Globus pallidus (tissue), 1 donor: Measurements from ENCODE around the gene GAK.

Source experiments
- DNase-seq: peaks from one replicate; pipeline ENCODE4 v3.0.0-alpha.2; 2015; ENCODE audit warnings: low spot score

GAK gene

DNA sequence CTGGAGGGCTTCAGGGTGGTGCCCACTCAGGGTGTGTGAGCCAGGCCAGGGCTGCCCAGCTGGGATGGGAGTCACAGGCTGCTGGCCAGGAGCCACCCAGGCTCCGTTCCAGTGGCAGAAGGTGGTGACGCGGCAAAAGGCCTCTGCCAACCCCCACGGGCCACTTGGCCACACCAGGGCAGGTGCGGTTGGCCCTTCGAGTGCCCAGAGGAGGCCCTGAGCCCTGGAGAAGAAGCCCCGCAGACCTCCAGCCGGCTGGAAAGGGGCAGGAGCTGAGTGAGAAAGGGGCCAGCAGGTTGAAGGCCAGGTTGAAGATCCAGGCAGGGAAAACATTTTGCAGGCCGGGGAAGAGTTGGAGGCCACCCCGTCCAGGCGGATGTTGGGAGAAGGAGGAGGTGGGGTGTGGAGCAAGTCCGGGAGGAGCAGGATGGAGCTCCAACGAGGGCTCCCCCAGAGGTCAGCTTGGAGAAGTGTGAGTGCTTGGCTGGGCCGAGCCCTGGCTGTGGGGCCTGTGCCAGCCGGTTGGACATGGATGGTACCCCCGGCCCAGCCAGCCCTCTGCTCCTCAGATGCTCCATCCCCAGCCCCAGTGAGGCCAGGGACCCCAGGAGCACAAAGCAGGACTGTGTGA is 103.4 kb downstream of the GAK start:
- DNase-seq = no peak

DNA sequence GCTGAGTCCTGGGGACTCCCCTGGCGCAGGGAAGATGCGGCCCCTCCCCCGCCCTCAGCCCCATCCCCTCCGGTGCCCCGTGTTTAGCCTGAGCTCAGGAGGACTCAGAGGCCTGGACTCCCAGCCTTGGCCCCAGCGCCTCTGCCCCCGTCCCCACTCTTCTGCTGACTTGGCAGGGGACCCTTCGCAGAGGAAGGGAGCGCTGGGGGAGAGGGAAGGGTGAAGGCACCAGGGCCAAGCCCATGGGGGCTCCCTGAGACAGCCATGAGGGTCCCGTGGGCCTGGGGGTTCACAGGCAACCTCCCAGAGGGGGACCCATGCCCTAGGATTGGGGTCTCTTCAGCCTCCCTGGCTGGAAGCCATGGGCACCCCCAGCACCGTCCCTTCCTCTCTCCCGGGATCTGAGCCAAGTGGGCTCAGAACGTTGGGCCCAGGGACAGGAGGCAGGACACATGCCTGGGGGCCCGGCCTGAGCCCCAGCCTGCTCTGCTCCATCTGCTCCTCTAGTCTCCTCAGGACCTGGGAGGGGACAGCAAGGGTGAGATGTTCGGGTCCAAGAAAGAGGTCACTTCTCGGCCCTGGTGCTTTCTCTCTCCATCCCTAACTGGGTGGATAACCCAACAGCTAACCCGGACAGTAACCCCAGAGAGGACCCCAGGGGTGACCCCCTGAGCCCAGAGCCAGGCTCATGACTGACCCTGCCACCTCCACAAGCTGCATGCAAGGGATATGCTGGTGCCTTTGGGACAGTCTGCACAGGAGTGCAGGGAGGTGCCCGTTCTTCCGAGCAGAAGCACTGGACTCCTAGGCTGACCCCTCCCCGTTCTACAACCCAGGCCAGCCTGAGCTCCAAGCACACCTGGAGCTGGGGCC is 104.7 kb downstream of the GAK start:
- DNase-seq = no peak

DNA sequence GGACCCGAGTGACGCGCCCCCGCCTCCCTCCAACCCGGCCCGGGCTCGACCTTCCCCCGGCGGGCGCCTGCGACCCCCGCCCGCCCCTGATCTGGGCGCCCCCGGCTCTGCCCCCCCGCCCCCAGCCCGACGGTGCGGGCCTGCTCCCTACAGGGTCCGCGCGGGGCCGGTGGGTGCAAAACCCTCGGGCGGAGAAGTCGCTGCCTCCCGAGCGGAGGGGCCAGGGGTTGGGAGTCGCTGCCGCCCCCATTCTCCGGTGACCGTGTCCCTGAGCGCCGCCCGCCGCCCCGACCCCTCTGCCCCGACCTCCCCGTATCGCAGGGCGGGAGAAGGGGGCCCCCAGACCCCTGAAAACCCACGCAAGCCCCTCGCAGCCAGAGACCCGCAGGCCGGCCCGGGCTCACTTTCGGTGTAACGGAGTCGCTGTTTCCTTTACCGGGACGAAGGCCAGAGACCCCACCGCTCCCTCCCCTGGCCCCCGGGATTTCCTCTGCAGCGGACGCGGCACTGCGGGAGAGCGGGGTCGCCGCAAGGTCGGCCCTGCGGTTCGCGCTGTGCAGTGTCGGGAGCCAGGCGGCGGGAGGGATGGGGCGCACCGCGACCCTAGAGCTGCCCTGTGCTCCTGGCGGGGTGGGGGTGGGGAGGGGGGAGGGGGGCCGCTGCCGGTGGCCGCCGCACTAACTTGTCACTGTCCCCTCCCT is 105.5 kb downstream of the GAK start:
- DNase-seq = no peak

DNA sequence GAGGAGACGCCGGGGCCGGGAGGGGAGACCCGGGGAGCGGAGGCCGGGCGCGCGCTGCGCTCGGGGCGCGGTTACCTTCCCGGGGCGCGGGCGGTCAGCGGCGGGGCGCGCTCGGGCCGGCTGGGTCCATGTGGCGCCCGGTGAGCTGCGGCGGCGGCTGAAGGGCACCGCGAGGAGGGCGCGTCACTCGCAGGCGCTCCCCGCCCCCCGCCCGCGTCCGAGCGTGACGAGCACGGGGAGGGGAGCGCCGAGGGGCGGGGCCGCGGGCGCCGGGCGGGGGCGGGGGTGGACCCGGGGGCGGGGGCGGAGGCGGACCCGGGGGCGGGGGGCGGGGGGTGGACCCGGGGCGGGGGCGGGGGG is 106.2 kb downstream of the GAK start, which contains the start of gene CPLX1:
Gene CPLX1 (minus strand): TSS at position 159 of the 360 bp plus-strand sequence. CDS start 1,607 bp downstream, outside the sequence.
- no peak for DNase-seq

DNA sequence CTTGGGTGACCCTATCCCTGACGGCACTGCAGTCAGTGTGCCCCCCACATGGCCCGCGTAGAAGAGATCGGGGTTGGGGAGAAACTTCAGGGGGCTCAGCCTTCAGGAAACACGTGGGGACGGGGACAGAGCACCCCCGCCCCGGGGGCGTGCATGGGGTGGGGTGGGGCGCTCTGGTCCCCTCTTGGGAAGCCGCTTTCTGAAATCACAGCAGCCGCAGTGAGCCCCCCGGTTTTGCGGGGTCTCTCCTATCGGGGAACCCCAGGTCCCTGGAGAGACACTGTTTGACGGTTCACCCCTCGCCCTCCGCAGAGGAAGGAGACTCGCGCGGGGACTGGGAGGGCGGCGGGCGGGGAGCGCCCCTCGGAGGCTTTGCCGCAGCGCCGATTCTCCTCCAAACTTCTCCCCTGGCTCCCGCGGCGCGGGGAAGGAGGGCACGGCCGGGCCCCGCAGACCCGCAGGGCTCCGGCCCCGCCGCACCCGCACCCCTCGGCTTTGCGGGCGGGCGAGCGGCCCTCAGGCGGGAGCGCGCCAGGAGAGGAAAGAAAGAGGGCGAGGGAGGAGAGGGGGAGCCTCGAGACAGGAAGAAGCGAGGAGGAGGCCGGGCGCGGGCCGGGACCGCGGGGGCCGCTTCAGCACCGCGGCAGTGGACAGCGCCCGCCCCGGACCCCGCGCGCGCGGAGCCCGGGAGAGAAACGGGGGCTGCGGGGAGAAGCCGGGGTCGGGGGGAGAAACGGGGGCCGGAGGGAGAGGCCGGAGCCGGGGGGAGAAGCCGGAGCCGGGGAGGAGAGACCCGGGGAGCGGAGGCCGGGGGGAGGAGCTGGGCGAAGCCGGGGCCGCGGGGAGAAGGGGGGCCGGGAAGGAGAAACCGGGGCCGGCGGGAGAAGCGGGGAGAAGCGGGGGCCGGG is 106.8 kb downstream of the GAK start:
- DNase-seq = no peak

DNA sequence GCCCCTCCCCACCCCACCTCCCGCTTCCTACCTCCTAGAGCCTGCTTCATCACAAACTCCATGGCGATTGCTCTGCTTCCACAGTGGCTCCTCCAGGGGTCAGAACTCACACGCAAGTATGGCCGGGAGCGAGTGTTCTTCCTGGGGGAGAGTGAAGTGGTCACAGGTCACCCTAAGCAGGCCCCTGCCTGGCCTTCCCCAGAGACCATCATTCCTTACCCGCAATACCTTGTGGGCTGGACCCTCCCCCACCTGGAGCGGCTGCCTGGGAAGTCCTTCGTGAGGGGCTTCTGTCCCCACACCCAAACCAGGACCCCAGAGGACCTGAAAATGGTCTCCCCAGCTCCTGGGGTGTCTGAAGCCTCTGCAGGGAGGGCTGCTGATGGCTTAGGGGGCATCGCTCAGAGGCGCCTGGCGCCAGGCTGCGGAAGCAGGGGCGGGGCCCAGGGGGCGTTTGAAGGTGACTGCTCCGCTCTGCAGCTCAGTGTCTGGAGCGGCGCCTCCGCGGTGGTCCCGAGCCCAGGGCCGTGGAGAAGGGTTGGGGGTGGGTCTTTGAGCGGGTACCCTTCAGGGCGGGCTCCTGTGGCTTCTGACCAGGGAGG is 107.6 kb downstream of the GAK start:
- no peak for DNase-seq

DNA sequence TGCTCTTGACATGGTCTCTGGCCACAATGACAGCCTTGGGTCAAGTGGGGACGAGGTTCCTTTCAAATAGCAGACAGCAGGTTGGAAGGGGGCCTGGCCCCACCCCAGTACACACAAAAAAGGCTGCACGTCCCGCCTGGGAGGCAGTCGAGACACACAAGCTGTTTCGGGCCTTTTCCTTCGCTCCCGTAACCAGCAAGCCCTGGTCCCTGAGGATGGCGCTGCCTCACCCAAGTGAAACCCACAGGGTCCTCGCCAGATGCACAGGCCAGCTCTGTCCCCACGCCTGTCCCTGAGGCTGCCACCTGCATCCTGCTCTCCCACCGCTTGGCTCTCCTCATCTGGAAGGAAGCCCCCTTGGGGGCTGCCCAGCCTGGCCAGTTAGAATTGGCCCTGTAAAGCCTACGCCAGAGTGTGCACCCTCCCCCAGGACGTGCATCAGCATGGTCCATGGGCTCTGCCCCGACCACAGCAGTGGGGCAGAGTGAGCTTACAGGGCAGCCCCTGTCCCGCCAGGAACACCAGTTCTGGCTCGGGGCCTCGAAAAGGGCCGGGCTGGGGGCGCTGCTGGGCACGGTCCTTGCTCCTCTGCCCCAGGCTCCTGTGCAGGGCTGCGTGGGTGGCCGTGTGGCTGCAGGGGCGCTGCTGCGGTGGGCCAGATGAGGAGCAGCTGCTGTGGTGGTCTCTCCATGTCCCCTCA is 108.2 kb downstream of the GAK start:
- DNase-seq = no peak

DNA sequence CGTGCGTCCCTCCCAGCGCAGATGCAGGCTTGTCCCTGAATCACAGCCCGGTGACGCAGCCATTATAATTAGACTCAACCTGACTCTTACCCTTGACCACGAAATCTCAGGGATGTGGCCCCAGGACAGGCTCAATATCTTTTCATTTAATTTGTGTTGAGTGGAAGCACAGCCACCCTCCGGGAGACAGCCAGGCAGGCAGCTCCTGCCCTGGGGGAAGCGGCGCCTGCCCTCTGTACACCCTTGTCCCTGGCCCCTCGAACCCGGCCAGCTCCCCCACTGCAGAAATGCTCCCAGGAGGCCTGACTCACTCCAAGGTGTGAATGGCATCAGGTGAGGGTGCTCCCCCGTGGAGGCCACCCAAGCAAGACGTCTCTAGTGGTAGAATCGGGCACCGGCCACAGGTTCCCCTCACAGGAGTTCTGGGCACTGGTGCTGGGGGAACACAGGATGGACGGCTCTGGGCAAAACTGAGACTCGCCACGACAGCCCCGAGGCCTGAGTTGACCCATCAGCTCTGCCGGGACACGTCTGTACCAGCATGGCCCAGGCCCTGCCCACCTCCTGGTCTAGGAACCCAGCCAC is 108.8 kb downstream of the GAK start:
- no peak for DNase-seq

DNA sequence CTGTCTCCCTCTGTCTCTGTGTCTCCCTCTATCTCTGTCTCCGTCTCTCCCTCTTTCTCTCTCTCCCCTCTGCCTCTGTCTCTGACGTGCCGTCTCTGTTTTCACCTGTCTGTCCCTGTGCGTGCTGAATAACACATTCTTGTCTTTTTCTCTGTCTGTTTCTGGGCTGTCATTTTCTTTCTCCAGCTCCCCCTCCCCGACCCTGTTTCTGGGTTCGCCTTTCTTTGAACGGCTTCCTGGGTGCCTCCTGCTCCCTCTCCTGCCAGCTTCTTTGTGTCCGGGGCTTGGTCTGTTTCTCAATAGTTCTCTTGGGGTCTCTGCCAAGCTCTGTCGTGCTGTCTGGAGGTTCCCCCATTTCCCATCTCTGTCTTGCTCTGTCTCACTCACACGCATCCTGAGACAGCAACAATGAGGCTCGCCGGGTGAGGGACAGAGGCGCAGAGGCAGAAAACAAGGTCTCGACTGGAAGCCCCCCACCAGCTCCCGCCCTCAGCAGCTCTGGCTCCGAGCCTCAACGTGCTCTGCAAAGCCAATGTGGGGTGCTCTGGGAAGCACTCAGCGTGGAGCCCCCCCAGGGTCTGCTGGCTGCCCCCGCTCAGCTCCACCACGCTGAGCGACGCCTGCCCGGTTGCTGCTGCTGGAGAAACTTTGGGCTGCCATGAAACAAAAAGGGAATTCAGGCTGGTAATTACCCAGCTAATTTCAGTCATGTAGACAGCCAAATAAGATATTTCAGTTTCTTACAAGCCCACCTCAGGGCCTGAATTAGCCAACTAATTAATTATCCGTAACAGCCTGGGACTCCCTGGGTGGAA is 109.5 kb downstream of the GAK start:
- DNase-seq = no peak

DNA sequence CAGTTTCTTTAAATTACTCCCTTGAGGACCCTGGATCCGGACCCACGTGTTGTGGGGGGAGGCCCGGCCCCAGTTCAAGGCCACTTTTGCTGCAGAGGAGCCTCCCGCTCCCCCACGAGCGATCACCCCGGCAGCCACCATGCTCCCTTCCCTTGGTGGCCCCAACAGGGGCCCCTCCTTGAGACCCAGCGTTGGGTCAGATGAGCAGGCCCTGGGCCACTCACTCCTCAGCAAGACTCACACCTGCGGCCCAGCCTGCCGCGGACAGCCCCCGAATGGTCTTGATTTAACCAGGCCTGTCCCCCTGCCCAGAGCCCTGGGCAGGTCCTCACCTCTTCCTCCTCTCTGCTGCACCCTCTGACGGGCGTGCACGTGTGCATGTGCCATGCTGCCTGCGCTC is 110.5 kb downstream of the GAK start:
- DNase-seq = no peak

DNA sequence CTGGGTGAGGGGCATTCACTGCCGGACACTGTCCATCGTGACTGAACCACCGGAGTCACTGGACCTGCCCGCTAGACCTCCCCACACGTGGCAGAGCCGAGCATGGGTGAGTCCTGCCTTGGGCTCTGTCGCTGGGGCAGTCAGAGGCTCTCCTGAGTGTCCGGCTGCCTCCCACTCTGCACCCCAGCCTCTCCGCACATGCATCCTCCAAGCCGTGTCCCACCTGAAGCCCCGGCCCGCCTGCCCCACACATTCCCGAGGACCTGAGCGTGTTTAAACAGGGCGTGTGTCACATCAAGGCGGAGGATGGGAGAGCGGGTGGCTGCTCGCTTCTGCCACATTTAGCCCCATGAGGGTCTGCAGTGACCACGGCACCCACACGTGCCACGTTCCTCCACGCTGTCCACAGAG is 110.9 kb downstream of the GAK start:
- no peak for DNase-seq

DNA sequence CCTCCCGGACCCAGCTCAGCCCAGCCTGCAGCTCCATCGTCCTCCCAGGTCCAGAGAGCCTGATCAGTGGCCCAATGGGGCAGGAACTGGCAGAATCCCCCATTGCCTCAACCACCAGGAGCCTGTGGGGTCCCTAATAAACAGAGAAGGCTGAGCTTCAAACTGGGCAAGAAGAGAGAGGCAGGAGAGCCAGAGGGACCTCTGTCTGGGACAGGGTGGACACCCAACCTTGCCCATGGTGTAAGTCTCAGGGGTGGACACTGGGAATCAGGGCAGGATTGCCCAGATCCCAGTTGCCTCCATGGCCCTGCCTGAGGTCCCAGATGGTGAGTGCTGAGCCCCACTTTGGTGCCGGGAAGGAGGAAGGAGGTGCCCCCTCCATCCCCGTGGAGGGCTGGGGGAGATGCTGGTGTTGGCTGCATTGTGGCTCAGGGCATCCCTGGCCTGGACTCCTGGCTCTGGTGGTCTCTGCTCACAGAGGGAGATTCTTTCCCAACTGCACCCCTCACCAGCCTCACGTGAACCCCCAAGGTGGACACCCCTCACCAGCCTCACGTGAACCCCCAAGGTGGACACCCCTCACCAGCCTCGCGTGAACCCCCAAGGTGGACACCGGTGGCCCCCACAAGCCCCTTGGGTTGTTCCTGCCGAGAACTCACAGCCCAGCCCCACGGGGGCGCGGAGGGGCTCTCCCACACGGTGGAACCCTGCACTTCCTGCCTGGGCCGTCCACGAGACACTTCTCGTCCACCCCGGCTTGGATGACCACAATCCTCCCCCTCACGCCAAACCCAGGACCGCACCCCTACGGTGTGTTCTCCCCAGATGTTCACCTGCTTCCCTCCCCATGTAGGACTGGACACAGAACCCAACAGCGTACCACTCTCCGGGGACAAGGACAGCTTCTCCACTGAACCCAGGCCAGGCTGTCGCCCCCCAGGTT is 111.6 kb downstream of the GAK start:
- no peak for DNase-seq

DNA sequence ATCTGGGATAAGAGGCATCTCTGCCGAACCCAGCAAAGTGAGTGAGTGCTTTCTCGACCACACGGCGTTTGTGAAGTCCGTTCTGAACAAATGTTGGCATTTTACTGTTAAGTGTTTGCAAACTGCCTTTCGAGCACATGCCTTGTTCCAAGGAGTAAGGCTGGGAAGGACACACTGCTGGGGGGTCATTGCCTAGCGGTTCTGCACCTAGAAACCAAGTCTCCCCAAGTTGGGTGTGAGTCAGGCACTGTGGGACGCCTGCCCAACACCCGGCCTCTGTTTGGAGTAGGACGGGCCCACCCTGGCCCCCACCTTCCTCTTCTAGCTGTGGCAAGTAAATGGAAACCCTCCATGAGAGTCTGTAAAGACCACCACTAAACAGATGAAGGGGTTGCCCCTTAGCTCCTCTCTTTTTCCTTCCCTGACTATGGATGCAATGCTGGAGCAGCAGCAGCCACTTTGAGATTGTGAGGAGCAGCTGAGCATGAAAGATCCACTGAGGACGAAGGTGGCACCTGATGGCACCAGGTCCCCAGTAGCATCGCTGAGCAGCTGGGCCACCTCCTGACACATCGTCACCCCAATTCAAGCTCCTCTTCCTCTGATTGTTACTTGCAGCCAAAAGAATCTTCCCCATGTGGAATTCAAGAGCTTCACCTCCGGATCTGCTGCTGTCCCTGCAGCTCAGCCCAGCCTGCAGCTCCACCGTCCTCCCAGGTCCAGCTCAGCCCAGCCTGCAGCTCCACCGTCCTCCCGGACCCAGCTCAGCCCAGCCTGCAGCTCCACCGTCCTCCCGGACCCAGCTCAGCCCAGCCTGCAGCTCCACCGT is 112.5 kb downstream of the GAK start:
- DNase-seq = no peak

DNA sequence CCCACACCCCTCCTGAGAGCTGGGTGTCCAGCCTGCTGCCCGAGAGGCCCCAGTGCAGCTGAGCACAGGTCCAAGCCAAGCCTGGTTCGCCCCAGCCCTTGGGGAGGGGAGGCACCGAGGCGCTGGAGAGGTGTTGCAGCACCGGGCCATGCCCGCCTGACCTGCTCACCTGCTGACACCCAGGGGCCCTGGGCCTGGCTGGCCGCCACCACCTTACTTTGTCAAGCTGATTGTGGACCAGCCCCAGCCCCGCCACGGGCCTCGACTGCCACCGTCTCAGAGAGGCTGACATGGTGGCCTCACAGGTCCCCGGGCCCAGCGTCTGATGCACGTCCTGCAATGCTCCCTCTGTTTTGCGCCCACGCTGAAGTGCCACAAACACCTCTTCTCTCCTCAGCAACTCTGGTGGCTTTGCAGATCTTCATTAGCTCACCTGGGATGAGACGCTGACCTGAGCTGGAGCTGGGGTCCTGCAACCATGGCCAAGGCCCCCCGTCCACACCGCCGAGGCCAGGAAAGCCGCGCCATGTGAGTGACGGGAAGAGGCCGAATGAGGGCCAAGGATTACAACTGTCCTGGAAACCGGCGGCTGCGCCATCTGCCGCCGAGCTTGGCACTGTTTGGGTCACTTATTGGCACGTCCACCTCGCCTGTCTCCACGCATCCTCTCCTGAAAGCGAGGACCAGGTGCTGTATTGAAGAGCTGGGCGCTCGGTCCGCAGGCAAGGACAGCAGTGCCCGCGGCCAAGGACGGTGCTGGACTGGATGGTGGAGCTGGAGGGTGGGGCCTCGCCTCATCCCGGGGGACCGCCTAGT is 113.8 kb downstream of the GAK start:
- no peak for DNase-seq

DNA sequence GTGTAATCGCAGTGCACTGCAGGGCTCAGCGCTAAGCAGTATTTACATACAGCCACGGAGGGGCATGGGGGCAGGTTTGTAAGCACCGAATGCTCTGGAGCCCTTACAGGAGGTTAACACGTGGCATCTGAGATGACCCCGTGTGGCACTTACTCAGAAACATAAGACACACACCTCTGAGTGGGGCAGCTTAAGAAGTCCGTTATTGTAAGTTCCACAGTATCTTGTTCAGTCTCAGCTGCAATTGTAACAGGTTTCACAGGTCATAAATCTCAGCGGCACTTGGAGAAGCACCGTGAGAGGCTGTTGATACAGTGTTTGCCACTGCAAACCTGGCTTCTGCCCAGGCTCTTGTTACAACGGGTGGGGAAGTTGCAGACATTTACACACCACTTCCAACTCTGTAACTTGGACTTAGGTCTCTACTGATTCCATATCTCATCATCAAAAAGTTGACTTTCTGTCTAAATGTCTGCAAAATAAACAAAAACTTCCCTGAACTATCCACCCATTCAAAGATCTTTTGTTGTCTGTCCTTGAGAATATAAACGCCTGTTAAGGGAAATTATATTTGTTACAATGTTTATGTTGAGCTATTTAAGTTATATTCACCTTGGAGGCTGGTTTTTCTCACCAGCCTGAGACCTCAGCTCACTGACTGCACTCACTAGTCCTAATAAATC is 116.5 kb downstream of the GAK start:
- no peak for DNase-seq

DNA sequence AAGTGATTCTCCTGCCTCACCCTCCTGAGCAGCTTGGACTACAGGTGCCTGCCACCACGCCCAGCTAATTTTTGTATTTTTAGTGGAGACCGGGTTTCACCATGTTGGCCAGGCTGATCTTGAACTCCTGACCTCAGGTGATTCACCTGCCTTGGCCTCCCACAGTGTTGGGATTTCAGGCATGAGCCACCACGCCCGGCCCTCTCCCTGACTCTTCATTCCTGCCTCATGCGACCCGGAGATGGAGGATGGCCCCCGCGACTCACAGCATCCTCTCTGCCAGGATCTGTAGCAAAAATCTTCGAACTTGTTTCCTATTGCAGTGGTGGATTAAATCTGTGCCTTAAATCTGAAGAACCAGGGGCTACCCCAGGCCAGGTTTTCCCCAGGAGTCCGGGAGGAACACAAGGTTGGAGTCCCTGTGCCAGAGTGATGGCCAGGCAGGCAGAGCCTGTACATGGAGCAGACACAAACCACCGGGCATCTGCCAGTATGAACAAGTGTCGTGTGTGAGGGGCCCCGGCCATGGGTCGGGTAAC is 117.7 kb downstream of the GAK start:
- DNase-seq = no peak
